ENCODE data around the gene NR2E3. TPM values are rescaled to one million over a fixed set of nuclear protein-coding genes. Genes with fewer than 3 reads are reported as not detected.

Gene NR2E3
- total RNA-seq, 1 experiment from 2014 or later, result 0.31 TPM

DNA sequence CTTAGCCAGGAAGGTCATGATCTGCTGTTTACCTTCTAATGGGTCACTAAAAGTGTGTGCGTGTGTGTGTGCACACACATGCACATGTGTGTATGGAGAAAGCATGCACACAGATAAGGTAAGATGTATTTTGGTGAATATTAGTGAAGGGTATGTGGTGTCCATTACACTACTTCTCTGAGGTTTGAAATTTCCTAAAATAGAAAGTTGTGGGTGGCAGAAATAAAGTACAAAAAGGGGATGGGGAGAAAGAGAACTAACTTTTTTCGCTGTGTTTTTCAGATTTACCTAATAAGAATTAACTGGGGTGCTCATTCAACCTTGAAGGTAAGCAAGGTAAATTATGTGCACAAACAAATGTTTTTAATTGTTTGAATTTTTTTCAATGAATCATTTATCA lies 24.4 kb upstream of the NR2E3 start:
- WGBS (ENCODE audit: extremely low coverage, insufficient read length, low lambda C conversion rate), result no CpG with 5 or more reads among the region's 2 CpGs
- Mint-ChIP-seq H3K4me1 (no peaks in the 10 kb centered on the region), H3K27ac (no peak overlapping the region), H3K36me3 (ENCODE audit: insufficient read depth in 1 of 3, low read depth in 3 of 3) (no peaks in the 10 kb centered on the region; a peak in 1 of 7 replicates), H3K4me3 (no peak overlapping the region), H3K9me3 (no peaks in the 10 kb centered on the region), H3K27me3 (ENCODE audit: low read depth) (peaks cover 3% of the 10 kb centered on the region)
- Histone ChIP-seq H3K23me2 (ENCODE audit: insufficient read length, low read depth, low read length, poor library complexity, severe bottlenecking) (no peaks in the 10 kb centered on the region), H4K8ac (replicated peaks; ENCODE audit: insufficient read length, low read depth, low read length) (no peak overlapping the region), H3K23ac (ENCODE audit: insufficient read length, low read depth, low read length) (no peak overlapping the region), H2BK120ac (ENCODE audit: low read depth, low read length, poor library complexity, severe bottlenecking) (no peak overlapping the region), H3K4ac (ENCODE audit: low read depth, low read length) (no peak overlapping the region), H3T11ph (ENCODE audit: low read length) (no peak overlapping the region), H3K79me2 (ENCODE audit: insufficient read depth, low read length) (no peaks in the 10 kb centered on the region; the same call in 1 of the 2 replicates), H3K14ac (ENCODE audit: insufficient read depth, low read length) (no peak overlapping the region), H2BK20ac (ENCODE audit: low read depth, low read length, poor library complexity, severe bottlenecking) (no peak overlapping the region), H2AK5ac (ENCODE audit: insufficient read length, low read length) (no peak overlapping the region), H3K27me3 (ENCODE audit: insufficient read depth, low read length) (no peaks in the 10 kb centered on the region), H3K9me3 (ENCODE audit: control insufficient read depth, low read depth, low read length) (no peaks in the 10 kb centered on the region), H2BK15ac (ENCODE audit: low read depth, low read length) (no peak overlapping the region), H3K18ac (ENCODE audit: insufficient read length, low read depth, low read length) (no peak overlapping the region), H3K4me2 (ENCODE audit: insufficient read depth, insufficient read length, low read length) (no peak overlapping the region), H3K79me1 (ENCODE audit: insufficient read depth, low read depth, low read length, poor library complexity, severe bottlenecking) (no peaks in the 10 kb centered on the region), H4K91ac (ENCODE audit: insufficient read length, low read depth, low read length) (no peak overlapping the region), H2BK12ac (ENCODE audit: insufficient read length, low read depth, low read length) (no peak overlapping the region), H2BK5ac (ENCODE audit: insufficient read length, low read length) (no peak overlapping the region), H3K27ac (ENCODE audit: insufficient read length, low read depth, low read length) (no peak overlapping the region), H4K20me1 (ENCODE audit: control insufficient read depth, insufficient read depth, insufficient read length) (no peaks in the 10 kb centered on the region), H2AFZ (ENCODE audit: low read length) (no peak overlapping the region), H3K4me1 (ENCODE audit: insufficient read depth, low read length) (no peaks in the 10 kb centered on the region), H3K9ac (ENCODE audit: extremely low read depth, insufficient read length, low read length) (no peak overlapping the region), H4K5ac (ENCODE audit: insufficient read length, low read depth, low read length) (no peak overlapping the region), H3K56ac (ENCODE audit: insufficient read length, low read depth, low read length) (no peak overlapping the region)
- TF ChIP-seq CTCF (conservative IDR thresholded peaks at IDR 0.05), result no peak
- no peak for DNase-seq
